ENCODE measurements around the gene KLHL35. TPM values are rescaled to one million over a fixed set of nuclear protein-coding genes. Genes with fewer than 3 reads are reported as not detected.

The KLHL35 gene
- total RNA-seq, 1 experiment from 2014 or later: 0.83 TPM

GRCh38 chr11:75436806-75437205, 3.8 kb upstream of the KLHL35 start:
- Histone ChIP-seq H3K23me2 (ENCODE audit: insufficient read length, low read depth, low read length, poor library complexity, severe bottlenecking) (no peaks in the 10 kb centered on the region), H3K4me1 (ENCODE audit: insufficient read depth, low read length) (peaks cover 3% of the 10 kb centered on the region; the same call in 1 of the 2 replicates), H2BK20ac (ENCODE audit: low read depth, low read length, poor library complexity, severe bottlenecking) (no peak overlapping the region), H4K5ac (ENCODE audit: insufficient read length, low read depth, low read length) (no peak overlapping the region), H3K18ac (ENCODE audit: insufficient read length, low read depth, low read length) (no peak overlapping the region), H3K79me2 (ENCODE audit: insufficient read depth, low read length) (no peaks in the 10 kb centered on the region), H2BK5ac (ENCODE audit: insufficient read length, low read length) (no peak overlapping the region), H3T11ph (ENCODE audit: low read length) (no peak overlapping the region), H3K9me3 (ENCODE audit: control insufficient read depth, low read depth, low read length) (no peaks in the 10 kb centered on the region), H3K4ac (ENCODE audit: low read depth, low read length) (no peak overlapping the region), H3K79me1 (ENCODE audit: insufficient read depth, low read depth, low read length, poor library complexity, severe bottlenecking) (no peaks in the 10 kb centered on the region), H4K20me1 (ENCODE audit: control insufficient read depth, insufficient read depth, insufficient read length) (no peaks in the 10 kb centered on the region), H4K91ac (ENCODE audit: insufficient read length, low read depth, low read length) (no peak overlapping the region), H3K14ac (ENCODE audit: insufficient read depth, low read length) (no peak overlapping the region), H3K27me3 (ENCODE audit: insufficient read depth, low read length) (peaks cover 11% of the 10 kb centered on the region; the same call in 1 of the 2 replicates), H3K27ac (ENCODE audit: insufficient read length, low read depth, low read length) (no peak overlapping the region), H3K56ac (ENCODE audit: insufficient read length, low read depth, low read length) (no peak overlapping the region), H2BK120ac (ENCODE audit: low read depth, low read length, poor library complexity, severe bottlenecking) (no peak overlapping the region), H2BK12ac (ENCODE audit: insufficient read length, low read depth, low read length) (no peak overlapping the region), H4K8ac (replicated peaks; ENCODE audit: insufficient read length, low read depth, low read length) (no peak overlapping the region), H2AK5ac (ENCODE audit: insufficient read length, low read length) (no peak overlapping the region), H3K4me2 (ENCODE audit: insufficient read depth, insufficient read length, low read length) (no peak overlapping the region), H3K23ac (ENCODE audit: insufficient read length, low read depth, low read length) (no peak overlapping the region), H2AFZ (ENCODE audit: low read length) (no peak overlapping the region), H2BK15ac (ENCODE audit: low read depth, low read length) (no peak overlapping the region), H3K9ac (ENCODE audit: extremely low read depth, insufficient read length, low read length) (no peak overlapping the region)
- DNase-seq: no peak
- no peak overlapping the region for H3K27ac Mint-ChIP-seq
- no peaks in the 10 kb centered on the region; a peak in 1 of 7 replicates for H3K36me3 Mint-ChIP-seq (ENCODE audit: insufficient read depth in 1 of 3, low read depth in 3 of 3)
- H3K27me3 Mint-ChIP-seq (ENCODE audit: low read depth): peaks cover 31% of the 10 kb centered on the region
- no peak for TF ChIP-seq CTCF (conservative IDR thresholded peaks at IDR 0.05)
- H3K4me1 Mint-ChIP-seq: peaks cover 23 to 35% of the 10 kb centered on the region in 2 experiments
- no peak overlapping the region for H3K4me3 Mint-ChIP-seq
- no CpG with 5 or more reads among the region's 9 CpGs for WGBS (ENCODE audit: extremely low coverage, insufficient read length, low lambda C conversion rate)
- no peaks in the 10 kb centered on the region for H3K9me3 Mint-ChIP-seq
